HG03025 (cell line): ENCODE measurements around the gene FAM168B.
A peak's percentile ranks its signal among the peaks of the same experiment; 100 is the strongest.
"Not testable (repeated sequence)": the region's sequence is repeated elsewhere in the genome, so short reads cannot be mapped to it uniquely, and the experiment has no call there.

Source experiments
- ATAC-seq: cut with Tn5 transposase; IDR thresholded peaks from one replicate; pipeline ENCODE4 v1.9.1; 2021; ENCODE audit warnings: mild to moderate bottlenecking, moderate library complexity; ENCODE audit not compliant: unreplicated experiment, low FRiP score

Gene FAM168B, protein sequence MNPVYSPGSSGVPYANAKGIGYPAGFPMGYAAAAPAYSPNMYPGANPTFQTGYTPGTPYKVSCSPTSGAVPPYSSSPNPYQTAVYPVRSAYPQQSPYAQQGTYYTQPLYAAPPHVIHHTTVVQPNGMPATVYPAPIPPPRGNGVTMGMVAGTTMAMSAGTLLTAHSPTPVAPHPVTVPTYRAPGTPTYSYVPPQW

GRCh38 chr2:131093006-131093695, at the start of gene FAM168B:
Gene FAM168B, minus strand, starts transcription at chr2:131093460. Its CDS starts 10,814 bp downstream, at chr2:131082646.
- ATAC-seq: peak; percentile 80

- ATAC-seq: no peak
Observed at GRCh38 chr2:131142849-131143248, 49.6 kb upstream of the FAM168B start.

DNA sequence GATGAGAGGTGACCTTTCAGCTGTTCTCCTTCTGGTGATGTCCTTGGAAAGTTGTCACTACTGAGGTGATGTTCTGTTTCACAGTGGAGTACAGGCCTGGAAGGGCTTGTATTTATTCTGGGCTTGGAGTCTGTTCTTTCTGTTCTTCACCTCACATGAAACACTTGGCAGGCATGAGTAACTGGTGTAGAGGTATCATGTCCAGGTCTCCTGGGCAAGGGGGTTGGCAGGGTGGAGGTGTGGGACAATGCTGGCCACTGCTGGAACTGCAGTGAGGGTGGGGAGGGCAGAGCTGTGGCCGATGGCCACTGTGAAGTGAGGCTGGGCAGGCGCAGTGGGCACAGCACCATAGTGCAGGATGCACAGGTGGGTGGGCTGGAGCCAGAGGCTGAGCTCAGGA, 47.3 kb upstream of the FAM168B start:
- no peak for ATAC-seq

DNA sequence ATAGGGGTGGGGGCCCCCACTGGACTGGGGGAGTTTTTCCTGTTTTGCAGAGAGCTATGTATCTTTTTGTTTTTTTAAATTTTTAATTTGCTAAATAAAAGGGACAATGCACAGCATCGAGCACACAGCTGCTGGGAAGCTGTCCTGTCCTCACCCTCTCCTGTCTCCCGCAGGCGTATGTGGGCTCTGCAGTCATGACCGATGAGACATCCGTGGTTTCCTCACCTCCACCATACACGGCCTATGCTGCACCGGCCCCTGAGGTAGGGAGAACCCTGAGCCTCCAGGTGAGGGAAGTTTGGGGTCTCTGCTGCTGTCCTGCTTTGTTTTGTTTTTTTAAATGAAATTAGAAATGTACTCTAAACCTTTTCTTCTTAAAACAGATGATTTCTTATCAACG, 39.5 kb upstream of the FAM168B start:
- ATAC-seq: no peak

DNA sequence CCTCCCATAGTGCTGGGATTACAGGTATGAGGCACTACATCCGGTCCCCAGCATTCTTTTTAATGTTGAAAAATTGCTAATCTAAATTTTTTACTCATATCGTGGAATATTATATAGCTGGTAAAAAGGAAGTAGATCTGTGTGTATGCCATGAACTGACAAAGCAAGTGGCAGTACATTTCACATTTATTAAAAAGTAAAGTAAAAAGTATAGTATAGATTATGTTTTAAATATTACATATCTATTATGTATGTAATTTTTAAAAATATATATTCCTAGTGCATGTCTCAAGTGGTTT, 37.0 kb upstream of the FAM168B start:
- ATAC-seq: no peak

GRCh38 chr2:131127981-131128380, 34.7 kb upstream of the FAM168B start:
- no peak for ATAC-seq

- no peak for ATAC-seq
Observed at GRCh38 chr2:131127076-131127475, 33.8 kb upstream of the FAM168B start.

GRCh38 chr2:131126436-131126835, 33.2 kb upstream of the FAM168B start:
- ATAC-seq: no peak

DNA sequence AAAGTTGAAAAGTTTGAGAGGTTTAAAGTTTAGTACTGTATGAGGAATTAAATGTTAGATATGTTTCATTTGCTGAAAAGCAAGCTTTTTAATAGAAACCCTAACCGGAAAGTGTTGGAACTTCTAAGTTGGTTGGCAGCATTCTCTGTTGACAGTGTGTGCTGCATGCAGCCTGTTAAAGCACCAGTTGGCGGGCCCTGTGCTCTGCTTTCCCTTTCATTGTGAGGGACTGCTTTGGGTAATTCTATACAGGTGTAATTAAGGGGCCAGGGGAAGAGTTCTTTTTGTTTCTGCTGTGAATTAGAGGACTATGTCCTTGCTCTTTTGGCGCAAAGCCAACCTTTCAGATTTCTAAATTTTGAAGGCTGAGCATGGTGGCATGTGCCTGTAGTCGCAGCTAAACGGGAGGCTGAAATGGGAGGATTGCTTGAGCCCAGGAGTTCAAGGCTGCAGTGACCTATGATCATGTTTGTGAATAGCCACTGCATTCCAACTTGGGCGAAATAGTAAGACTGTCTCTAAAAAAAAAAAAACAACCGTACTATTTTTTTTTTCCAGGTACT, 32.0 kb upstream of the FAM168B start:
- ATAC-seq: no peak

DNA sequence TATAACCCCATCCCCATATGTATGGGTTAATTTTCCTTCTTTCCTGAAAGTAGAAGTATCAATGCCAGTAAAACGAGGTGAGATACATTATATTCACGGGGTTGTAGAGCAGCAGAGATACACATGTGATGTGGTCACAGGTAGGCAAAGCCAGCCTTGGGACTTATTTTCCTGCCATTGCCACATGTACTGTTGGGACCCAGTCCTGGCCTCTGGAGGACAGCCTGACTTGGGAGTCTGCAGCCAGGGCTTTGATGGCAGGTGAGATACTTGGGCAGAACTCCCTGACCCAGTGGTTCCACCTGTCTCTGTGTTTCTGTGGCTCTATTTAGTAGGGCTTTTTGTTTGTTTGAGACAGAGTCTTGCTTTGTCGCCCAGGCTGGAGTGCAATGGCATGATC, 29.9 kb upstream of the FAM168B start:
- ATAC-seq: no peak

GRCh38 chr2:131122496-131122895, 29.2 kb upstream of the FAM168B start:
- no peak for ATAC-seq

- no peak for ATAC-seq
Observed at GRCh38 chr2:131121464-131121863, 28.2 kb upstream of the FAM168B start.

DNA sequence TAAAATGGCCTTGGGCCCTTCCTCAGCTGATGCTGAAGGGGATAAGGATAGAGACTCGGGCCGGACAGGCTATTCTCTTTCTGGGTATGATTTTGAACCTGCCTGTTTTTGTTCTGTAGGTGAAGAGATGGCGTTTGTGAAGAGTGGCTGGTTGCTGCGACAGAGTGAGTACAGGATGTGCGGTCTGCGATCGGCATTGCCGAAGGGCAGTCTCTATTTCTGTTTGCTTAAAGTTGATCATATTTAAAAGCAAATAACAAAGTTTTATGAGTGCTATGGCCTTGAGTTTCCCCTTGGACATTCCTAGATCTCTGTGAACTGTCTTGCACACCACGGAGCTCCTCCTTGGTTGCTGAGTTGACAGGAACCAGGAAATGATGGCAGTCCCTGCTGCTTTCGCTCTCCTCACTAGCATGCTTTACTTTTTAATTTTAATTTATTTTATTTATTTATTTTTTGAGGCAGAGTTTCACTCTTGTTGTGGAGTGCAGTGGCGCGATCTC, 27.6 kb upstream of the FAM168B start:
- ATAC-seq: no peak

DNA sequence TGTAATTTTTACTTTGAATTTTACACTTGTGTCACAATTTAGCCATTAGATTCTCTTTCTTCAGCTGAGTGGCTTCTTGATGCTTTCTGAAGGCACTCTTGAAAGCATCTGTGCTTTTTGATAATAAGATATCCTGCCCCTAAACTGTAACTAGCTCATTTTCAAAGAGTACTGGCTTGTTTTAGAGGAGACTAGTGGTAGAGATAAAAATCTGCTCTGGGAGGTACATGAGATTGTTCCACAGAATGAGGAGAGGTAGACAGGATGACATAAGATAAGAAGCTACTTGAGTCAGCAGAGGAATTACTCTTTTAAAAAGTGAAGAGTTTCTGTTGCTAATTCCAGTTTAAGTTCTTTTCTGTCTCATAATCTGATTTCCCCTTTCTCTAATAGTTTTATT, 22.5 kb upstream of the FAM168B start:
- ATAC-seq: no peak

- ATAC-seq: not testable (repeated sequence)
Observed at GRCh38 chr2:131114950-131115349, 21.7 kb upstream of the FAM168B start.

GRCh38 chr2:131113566-131114227, 20.4 kb upstream of the FAM168B start:
- no peak for ATAC-seq

GRCh38 chr2:131112529-131112928, 19.3 kb upstream of the FAM168B start:
- ATAC-seq: no peak

GRCh38 chr2:131105950-131106801, 12.9 kb upstream of the FAM168B start:
- peak; percentile 52 for ATAC-seq

- ATAC-seq: peak; percentile 79
Observed at GRCh38 chr2:131105156-131105949, 12.1 kb upstream of the FAM168B start, which contains the start of gene PLEKHB2. Gene PLEKHB2, plus strand, starts transcription at chr2:131105336. Its CDS starts 15,606 bp downstream, at chr2:131120942.
